Stimulated activated CD4-positive, alpha-beta T cell treated with anti-CD3 and anti-CD28 coated beads, Interleukin-12 subunit alpha, Interleukin-12 subunit beta, amount 100 ng/mL, for 24 hours (primary cell): ENCODE results near the gene CUEDC1.

Experiments used
- DNase-seq, 2 experiments: peaks; one replicate each; pipeline ENCODE4 v3.0.0-alpha.2; 2020; ENCODE audit warnings: low read depth in 2 of 2

The CUEDC1 gene

GRCh38 chr17:57874434-57875289, 80.5 kb downstream of the CUEDC1 start:
- peak in 1 of 2 experiments; percentile 32 for DNase-seq

- DNase-seq = no peak
Measured at GRCh38 chr17:57874058-57874419, 81.2 kb downstream of the CUEDC1 start.

GRCh38 chr17:57873261-57874057, 81.8 kb downstream of the CUEDC1 start:
- DNase-seq = no peak

GRCh38 chr17:57872536-57872935, 82.7 kb downstream of the CUEDC1 start:
- no peak for DNase-seq

- DNase-seq = no peak
Measured at GRCh38 chr17:57871863-57872262, 83.3 kb downstream of the CUEDC1 start.

GRCh38 chr17:57871155-57871554, 84.1 kb downstream of the CUEDC1 start:
- no peak for DNase-seq

- no peak for DNase-seq
Measured at GRCh38 chr17:57870283-57870635, 85.0 kb downstream of the CUEDC1 start.

- no peak for DNase-seq
Measured at GRCh38 chr17:57869617-57870282, 85.5 kb downstream of the CUEDC1 start.

GRCh38 chr17:57868910-57869616, 86.1 kb downstream of the CUEDC1 start:
- no peak for DNase-seq

- DNase-seq = no peak
Measured at GRCh38 chr17:57868007-57868909, 87.0 kb downstream of the CUEDC1 start.

- no peak for DNase-seq
Measured at GRCh38 chr17:57867126-57867525, 88.1 kb downstream of the CUEDC1 start.

- DNase-seq = no peak
Measured at GRCh38 chr17:57866723-57867122, 88.5 kb downstream of the CUEDC1 start.

GRCh38 chr17:57866319-57866718, 88.9 kb downstream of the CUEDC1 start:
- DNase-seq = no peak

- no peak for DNase-seq
Measured at GRCh38 chr17:57864273-57864672, 90.9 kb downstream of the CUEDC1 start.

GRCh38 chr17:57862694-57863667, 92.2 kb downstream of the CUEDC1 start:
- DNase-seq = no peak

GRCh38 chr17:57861790-57862693, 93.2 kb downstream of the CUEDC1 start:
- DNase-seq = no peak

GRCh38 chr17:57861000-57861789, 94.0 kb downstream of the CUEDC1 start:
- DNase-seq = no peak
